GM12864 (cell line): ENCODE results near the gene MTUS2.

Experiments
- DNase-seq: peaks from one replicate; pipeline ENCODE4 v3.0.0-alpha.2; 2011; ENCODE audit warnings: low read depth
- H3K4me3 ChIP-seq: 2 replicates; pipeline ENCODE4 v1.5.1; 2011; ENCODE audit warnings: mild to moderate bottlenecking, low read depth, low read length, control low read depth
- CTCF ChIP-seq: IDR thresholded peaks from 2 replicates; pipeline ENCODE4 v1.5.1; 2011; ENCODE audit warnings: low read depth, mild to moderate bottlenecking, moderate library complexity, low read length, control low read depth, inconsistent platforms; ENCODE audit errors: missing control alignments

MTUS2 gene

GRCh38 chr13:29008296-29008695 lies 188.2 kb downstream of the MTUS2 start:
- DNase-seq: no peak
- no peak for TF ChIP-seq CTCF
- no peak overlapping the region for H3K4me3 ChIP-seq

GRCh38 chr13:29020314-29020713 lies 200.2 kb downstream of the MTUS2 start:
- no peak for TF ChIP-seq CTCF
- H3K4me3 ChIP-seq: no peak overlapping the region

GRCh38 chr13:29021311-29021710 lies 201.2 kb downstream of the MTUS2 start:
- DNase-seq: no peak
- TF ChIP-seq CTCF: no peak
- no peak overlapping the region for H3K4me3 ChIP-seq

More at GRCh38 chr13:29020314-29020713, 200.2 kb downstream of the MTUS2 start:
- DNase-seq: no peak

- H3K4me3 ChIP-seq: no peak overlapping the region
- no peak for TF ChIP-seq CTCF
- DNase-seq: no peak
Measured at GRCh38 chr13:29021717-29022116, 201.6 kb downstream of the MTUS2 start.

GRCh38 chr13:29022410-29022809 lies 202.3 kb downstream of the MTUS2 start:
- H3K4me3 ChIP-seq: no peak overlapping the region
- TF ChIP-seq CTCF: no peak
- no peak for DNase-seq

GRCh38 chr13:29022968-29023367 lies 202.8 kb downstream of the MTUS2 start:
- no peak overlapping the region for H3K4me3 ChIP-seq
- no peak for DNase-seq
- no peak for TF ChIP-seq CTCF

- no peak overlapping the region for H3K4me3 ChIP-seq
- no peak for TF ChIP-seq CTCF
- DNase-seq: no peak
Measured at GRCh38 chr13:29024783-29025182, 204.6 kb downstream of the MTUS2 start.
